T-helper 2 cell treated with Interferon-gamma antibody and Interleukin-4, amounts not matched to agents 100 ng/mL and 5 ng/mL, for 36 hours (primary cell): ENCODE measurements around the gene OSBPL7. TPM values are rescaled to one million over a fixed set of nuclear protein-coding genes. Genes with fewer than 3 reads are reported as not detected.

ENCODE experiments used
- intact Hi-C: fragments of 100-400 bp; cut with micrococcal nuclease; formaldehyde crosslinking; loops from one replicate; pipeline ENCODE4 v1.15.1; 2023
- total RNA-seq: library from RNA; stranded (reverse); gene quantifications from 2 replicates; pipeline ENCODE4 v1.2.3, GENCODE V29; 2022

The OSBPL7 gene
- 33.0 and 34.3 TPM in 2 replicates for total RNA-seq

- intact Hi-C loops, result loop anchor here (1.0 kb wide), 1 partner anchor 10 kb away; the partner anchor contains the start of genes LRRC46 and MRPL10
These were observed at the start of gene OSBPL7 for GRCh38 chr17:47821424-47822391. Gene OSBPL7, minus strand, starts transcription at chr17:47821794. Its CDS starts 1,516 bp downstream, at chr17:47820278.

GRCh38 chr17:47871048-47871447, 49.5 kb upstream of the OSBPL7 start:
- intact Hi-C loops, result no loop called here

GRCh38 chr17:47870056-47870455, 48.5 kb upstream of the OSBPL7 start:
- intact Hi-C loops, result no loop called here

- intact Hi-C loops, result no loop called here
These were observed 47.5 kb upstream of the OSBPL7 start for GRCh38 chr17:47869114-47869513.

- intact Hi-C loops, result no loop called here
These were observed 46.4 kb upstream of the OSBPL7 start for GRCh38 chr17:47867813-47868533.

- intact Hi-C loops, result no loop called here
These were observed 45.3 kb upstream of the OSBPL7 start for GRCh38 chr17:47866941-47867340.

GRCh38 chr17:47864791-47865216, 43.2 kb upstream of the OSBPL7 start:
- intact Hi-C loops, result no loop called here

- intact Hi-C loops, result no loop called here
These were observed 41.2 kb upstream of the OSBPL7 start for GRCh38 chr17:47862621-47863440.

- intact Hi-C loops, result no loop called here
These were observed 38.8 kb upstream of the OSBPL7 start for GRCh38 chr17:47860386-47860785.

- intact Hi-C loops, result no loop called here
These were observed 36.2 kb upstream of the OSBPL7 start for GRCh38 chr17:47857551-47858455.

GRCh38 chr17:47856830-47857229, 35.2 kb upstream of the OSBPL7 start:
- intact Hi-C loops, result no loop called here

- intact Hi-C loops, result no loop called here
These were observed 34.1 kb upstream of the OSBPL7 start for GRCh38 chr17:47855737-47856136.

GRCh38 chr17:47853616-47854015, 32.0 kb upstream of the OSBPL7 start:
- intact Hi-C loops, result no loop called here

GRCh38 chr17:47852113-47852949, 30.7 kb upstream of the OSBPL7 start:
- intact Hi-C loops, result no loop called here

GRCh38 chr17:47851764-47852112, 30.1 kb upstream of the OSBPL7 start:
- intact Hi-C loops, result no loop called here

GRCh38 chr17:47850692-47851573, 29.3 kb upstream of the OSBPL7 start, which contains the start of gene SP6:
Gene SP6, minus strand, starts transcription at chr17:47851163. Its CDS starts 2,734 bp downstream, at chr17:47848429.
- intact Hi-C loops, result no loop called here

- intact Hi-C loops, result no loop called here
These were observed 28.7 kb upstream of the OSBPL7 start for GRCh38 chr17:47850373-47850691.

GRCh38 chr17:47848198-47848513, 26.6 kb upstream of the OSBPL7 start:
- intact Hi-C loops, result no loop called here
